GM21367 (cell line): ENCODE measurements around the gene B4GALT1.

Experiments
- ATAC-seq: cut with Tn5 transposase; IDR thresholded peaks from one replicate; pipeline ENCODE4 v1.9.1; 2021; ENCODE audit not compliant: unreplicated experiment

The B4GALT1 gene

GRCh38 chr9:33142535-33142934 lies 24.6 kb downstream of the B4GALT1 start:
- peak; percentile 48 for ATAC-seq

- ATAC-seq = no peak
Measured at GRCh38 chr9:33140401-33141360, 26.5 kb downstream of the B4GALT1 start.

- no peak for ATAC-seq
Measured at GRCh38 chr9:33139421-33140228, 27.5 kb downstream of the B4GALT1 start.

- ATAC-seq = no peak
Measured at GRCh38 chr9:33138768-33139167, 28.4 kb downstream of the B4GALT1 start.

- ATAC-seq = peak; percentile 30
Measured at GRCh38 chr9:33137781-33138264, 29.3 kb downstream of the B4GALT1 start.

GRCh38 chr9:33136721-33137670 lies 30.1 kb downstream of the B4GALT1 start:
- no peak for ATAC-seq

GRCh38 chr9:33135470-33135958 lies 31.6 kb downstream of the B4GALT1 start:
- no peak for ATAC-seq

- no peak for ATAC-seq
Measured at GRCh38 chr9:33135031-33135461, 32.1 kb downstream of the B4GALT1 start.

GRCh38 chr9:33133186-33133585 lies 34.0 kb downstream of the B4GALT1 start:
- ATAC-seq = no peak

- ATAC-seq = no peak
Measured at GRCh38 chr9:33131790-33132772, 35.1 kb downstream of the B4GALT1 start.

GRCh38 chr9:33130961-33131789 lies 36.0 kb downstream of the B4GALT1 start:
- ATAC-seq = no peak

- ATAC-seq = peak; percentile 63
Measured at GRCh38 chr9:33129886-33130881, 37.0 kb downstream of the B4GALT1 start.

- ATAC-seq = no peak
Measured at GRCh38 chr9:33129251-33129885, 37.8 kb downstream of the B4GALT1 start.

GRCh38 chr9:33128570-33128969 lies 38.6 kb downstream of the B4GALT1 start:
- ATAC-seq = no peak

- ATAC-seq = no peak
Measured at GRCh38 chr9:33127881-33128280, 39.3 kb downstream of the B4GALT1 start.
